NCI-H2196 (cell line): ENCODE results near the gene B3GNT5.

Experiments
- DNase-seq: peaks from one replicate; lab custom pipeline; 2025; ENCODE audit not compliant: unreplicated experiment; lab: John Stamatoyannopoulos, UW

Gene B3GNT5

DNA sequence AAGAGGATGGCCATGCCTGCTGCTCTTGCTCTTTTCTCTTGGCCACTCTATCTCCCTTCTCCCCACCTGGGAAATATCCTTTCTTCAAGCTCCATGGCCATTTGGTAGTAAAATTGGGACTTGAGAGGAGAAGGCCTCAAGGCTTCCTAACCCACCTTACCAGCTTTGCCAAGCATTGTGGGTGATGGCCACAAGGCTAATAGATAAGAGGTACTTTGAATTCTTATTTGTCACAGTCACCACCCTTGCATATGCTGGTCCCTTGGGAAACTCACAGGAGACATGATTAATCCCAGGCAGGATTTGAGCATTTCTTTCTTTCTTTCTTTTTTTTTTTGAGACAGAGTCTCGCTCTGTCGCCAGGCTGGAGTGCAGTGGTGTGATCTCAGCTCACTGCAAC is 37.2 kb downstream of the B3GNT5 start:
- DNase-seq: no peak

GRCh38 chr3:183291497-183292031 is 38.5 kb downstream of the B3GNT5 start:
- DNase-seq: peak; percentile 67

- no peak for DNase-seq
Measured at GRCh38 chr3:183293966-183294365, 40.9 kb downstream of the B3GNT5 start.

DNA sequence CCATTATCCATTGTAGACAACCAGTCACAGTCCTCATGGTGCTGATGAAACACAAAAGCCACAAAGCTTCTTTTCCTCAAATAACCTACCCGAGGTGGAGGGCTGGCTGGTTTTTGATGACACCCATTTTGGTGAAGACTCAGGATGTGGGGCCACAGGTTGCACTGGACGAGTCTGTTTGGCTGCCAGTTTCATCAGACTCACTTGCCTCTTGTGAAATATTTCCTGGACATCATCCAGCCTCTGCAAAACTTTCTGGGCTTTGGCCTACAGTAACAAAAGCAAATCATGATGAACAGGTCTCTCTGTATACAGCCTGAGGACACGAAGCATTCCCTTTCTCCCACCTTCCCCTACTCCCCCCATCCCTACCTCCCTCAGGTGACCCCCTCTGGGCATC is 42.2 kb downstream of the B3GNT5 start:
- DNase-seq: peak; percentile 65

DNA sequence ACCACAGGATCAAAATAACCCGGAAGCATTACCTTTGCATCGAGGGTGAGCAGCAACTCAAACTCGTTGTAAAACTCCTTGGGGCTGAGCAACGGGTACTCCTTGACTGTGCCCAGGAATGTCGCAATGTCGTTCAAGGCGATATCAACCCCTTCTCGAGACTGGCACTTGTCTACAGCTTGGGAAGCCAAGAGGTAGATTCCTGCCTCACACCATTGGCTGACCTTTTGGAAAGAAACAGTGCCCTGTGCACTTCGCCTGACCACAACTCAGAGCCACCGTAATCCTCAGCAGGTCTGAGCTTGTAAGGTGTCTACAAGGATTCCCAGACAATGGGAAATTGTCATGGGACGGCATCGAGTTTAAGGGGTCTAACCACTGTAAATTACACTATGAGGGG is 43.9 kb downstream of the B3GNT5 start:
- DNase-seq: no peak

DNA sequence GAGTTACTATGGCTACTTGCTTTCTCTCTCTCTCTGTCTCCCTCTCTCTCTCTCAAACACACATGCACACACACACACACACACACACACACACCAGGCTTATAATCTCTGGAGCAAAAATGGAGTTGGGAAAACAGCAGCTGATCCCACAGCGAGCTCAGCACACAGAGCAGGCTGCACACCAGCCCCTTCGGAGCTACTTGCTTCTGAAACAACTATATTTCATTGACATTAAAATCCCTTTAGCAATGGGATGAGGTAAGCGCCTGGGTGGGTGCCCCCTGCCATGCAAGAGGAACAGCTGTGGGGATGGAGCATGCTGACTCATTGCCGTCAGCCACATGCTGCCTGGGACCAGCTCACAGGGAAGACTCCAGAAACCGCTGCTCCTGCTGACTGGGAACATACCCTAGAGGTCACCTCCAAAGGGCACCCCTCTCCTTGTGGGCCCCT is 45.7 kb downstream of the B3GNT5 start:
- peak; percentile 37 for DNase-seq

DNA sequence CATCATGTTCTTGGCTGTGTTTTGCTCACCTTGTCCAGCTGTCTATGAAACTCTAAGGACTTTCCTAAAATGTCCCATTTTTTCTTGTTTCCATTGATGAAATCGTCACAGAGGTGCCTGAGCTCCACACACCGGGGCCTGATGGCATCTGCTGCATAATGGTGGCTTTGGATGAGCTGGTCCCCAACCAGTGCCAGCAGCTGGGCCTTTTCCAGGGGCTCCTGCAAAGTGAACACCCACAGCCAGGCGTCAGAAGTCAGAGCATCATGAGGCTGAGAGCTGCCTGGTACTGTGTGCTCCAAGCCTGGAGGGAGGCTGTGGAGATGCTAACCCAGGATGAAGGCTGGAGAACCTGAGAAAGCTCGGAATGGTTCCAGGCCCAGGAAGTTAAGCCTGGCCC is 46.9 kb downstream of the B3GNT5 start:
- no peak for DNase-seq

- DNase-seq: no peak
Measured at GRCh38 chr3:183300996-183301562, 48.0 kb downstream of the B3GNT5 start.

DNA sequence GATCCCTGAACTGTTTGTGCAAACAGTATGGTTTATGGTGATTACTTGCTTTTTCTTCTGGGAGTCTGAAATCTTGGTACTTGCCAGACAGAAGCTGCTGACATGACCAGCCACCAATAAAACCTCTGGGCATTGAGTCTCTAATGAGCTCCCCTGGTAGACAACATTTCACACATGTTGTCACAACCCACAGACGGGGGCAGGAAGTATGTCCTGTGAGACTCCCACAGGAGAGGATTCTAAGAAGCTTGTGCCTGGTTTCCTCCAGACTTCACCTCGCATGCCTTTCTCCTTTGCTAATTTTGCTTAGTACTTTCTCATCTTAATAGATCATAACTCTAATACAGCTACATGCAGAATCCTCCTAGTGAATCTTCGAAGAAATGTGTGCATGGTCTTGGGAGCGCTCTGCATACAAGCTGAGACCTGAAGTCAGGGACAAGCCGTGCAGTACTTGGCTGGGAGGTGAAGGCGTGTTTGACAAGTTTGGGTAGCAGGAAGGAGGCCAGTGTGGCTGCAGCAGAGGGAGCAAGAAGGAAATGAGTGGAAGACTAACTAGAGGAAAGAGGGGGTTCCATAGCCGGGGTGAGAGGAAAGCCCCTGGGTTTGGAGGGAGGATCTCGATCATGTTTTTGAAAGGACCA is 49.0 kb downstream of the B3GNT5 start:
- DNase-seq: no peak

DNA sequence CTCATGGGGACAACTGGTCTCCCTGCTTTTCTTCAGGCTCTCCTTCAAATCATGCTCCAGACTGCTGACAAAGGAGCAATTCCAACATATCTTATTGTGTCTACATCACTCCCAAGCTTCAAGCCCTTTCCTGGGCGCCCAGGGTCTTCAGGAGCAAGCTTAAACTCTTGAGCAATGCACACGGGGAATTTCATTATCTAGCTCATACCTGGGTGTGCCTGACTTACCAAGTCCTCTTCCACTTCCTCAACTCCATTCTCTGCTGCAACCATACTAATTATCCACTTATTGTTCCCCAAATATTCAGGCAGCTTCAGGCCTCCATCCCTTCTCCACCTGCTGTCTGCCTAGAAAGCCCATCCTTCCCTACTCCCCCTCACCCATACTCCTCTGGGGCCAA is 50.6 kb downstream of the B3GNT5 start:
- DNase-seq: no peak

DNA sequence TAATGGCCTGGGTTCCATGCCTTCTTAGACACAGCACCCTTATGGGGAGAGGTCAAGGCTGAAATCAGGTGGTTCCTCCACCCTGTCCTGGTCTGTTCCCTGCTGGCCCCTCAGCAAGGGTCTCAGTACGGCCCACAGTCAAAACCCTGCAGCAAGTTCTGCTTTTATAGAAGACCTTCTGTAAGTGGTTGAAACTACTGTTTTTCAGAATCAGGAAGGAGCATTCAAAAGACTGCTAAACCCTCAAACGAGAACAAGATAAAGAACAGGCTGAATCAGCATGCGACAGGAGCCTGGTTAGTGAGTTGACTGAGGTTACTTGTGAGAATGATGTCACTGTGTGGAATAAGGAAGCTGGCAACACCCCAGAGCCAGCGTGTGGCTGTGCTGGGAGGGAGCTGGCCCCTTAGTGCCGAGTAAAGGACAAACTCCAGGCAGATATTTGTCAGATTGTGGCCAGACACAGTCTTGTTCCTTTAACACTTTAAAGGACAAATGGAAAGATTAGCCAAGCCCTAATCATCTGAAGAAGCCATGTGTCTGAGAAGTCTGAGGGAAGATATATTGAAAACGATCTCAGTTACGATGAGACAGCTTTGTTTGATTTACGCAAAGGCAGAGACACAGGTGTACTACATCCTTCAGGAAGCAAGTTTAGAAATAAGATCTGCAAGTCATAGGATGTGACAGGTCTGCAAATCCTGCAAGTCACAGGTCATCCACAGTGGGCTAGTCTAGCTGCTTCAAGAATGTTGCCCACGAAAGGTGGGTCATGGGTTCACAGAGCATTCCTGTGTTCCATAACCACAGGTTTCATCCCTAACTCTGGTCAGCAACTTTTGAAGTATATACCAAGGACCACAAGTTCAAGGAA is 54.0 kb downstream of the B3GNT5 start:
- DNase-seq: peak; percentile 91

- no peak for DNase-seq
Measured at GRCh38 chr3:183307749-183308148, 54.7 kb downstream of the B3GNT5 start.

- no peak for DNase-seq
Measured at GRCh38 chr3:183308751-183309150, 55.7 kb downstream of the B3GNT5 start.

GRCh38 chr3:183309276-183309675 is 56.2 kb downstream of the B3GNT5 start:
- no peak for DNase-seq

DNA sequence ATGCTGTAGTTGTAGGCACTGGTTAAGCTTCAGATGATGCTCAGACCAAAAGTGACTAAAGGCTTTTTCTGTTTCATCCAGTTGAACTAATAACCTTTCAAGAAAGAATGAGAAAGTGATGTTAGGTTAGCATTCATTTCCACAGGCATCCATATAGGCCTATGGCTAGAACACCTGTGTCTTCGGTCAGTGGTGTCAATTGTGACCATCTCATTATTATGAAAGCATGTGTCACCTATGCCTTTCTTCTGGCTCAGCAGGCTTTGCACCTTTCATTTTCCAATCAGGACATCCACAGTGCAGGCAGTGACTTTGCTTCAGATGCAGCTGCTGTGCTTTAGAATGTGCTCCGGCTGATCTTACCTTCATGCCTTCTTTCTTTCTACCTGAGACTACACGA is 57.9 kb downstream of the B3GNT5 start:
- no peak for DNase-seq

DNA sequence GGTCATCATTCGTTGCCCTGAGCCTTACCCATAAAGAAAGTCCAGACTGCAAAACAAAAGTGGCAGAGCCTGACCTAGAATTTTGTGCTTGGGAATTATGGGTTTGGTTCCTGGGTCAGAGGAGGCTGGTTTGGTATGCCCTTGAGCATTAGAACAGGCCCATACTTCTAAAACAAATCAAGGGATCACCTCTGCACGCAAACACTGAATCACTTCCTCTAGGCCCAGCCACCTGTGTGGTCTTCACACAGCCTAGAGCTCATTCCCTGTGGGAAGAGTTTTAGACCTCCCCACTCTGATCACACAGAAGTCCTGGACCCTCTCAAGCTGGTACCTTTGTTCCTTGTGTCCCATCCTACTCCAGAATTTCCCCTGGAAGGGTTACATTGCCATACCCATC is 59.4 kb downstream of the B3GNT5 start:
- no peak for DNase-seq

- DNase-seq: no peak
Measured at GRCh38 chr3:183313351-183313750, 60.3 kb downstream of the B3GNT5 start.

DNA sequence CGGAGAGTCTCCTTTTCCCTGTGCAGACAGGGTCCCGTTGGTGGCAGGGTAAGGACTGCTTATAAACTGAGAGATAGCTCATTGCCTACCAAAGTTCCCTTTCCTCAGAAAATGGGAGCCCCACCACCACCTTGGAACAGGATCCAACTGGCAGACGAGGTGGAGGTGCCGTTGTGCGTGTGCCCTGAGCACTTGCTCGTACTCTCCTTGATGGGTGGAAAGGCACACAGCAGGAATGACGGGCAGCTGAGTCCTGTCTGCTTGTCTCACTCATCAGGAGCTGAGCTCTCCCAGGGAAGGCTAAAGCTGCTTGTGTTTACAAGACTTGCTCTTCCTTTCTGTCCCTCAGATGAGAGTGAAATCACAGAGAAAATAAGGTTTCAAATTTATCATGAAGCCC is 60.7 kb downstream of the B3GNT5 start:
- no peak for DNase-seq

DNA sequence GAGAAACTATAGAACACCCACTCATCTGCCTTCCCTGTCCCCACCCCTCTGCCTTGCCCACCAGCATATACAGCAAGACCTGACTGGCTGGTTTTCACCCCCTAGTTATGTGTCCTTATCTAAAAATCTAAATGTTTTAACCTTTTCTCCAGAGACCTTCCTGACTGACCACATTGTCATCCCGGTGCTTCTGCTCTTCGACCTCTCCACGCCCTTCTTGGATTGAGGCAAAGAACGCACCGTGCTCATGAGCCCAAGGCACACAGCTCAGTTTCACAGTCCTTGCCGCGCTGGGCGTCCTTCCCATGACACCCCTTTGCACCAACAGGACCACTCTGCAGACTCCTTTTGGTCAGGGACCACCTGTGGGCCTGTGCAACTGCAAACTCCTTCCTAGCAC is 62.7 kb downstream of the B3GNT5 start:
- DNase-seq: no peak

GRCh38 chr3:183317271-183317670 is 64.2 kb downstream of the B3GNT5 start:
- DNase-seq: no peak

DNA sequence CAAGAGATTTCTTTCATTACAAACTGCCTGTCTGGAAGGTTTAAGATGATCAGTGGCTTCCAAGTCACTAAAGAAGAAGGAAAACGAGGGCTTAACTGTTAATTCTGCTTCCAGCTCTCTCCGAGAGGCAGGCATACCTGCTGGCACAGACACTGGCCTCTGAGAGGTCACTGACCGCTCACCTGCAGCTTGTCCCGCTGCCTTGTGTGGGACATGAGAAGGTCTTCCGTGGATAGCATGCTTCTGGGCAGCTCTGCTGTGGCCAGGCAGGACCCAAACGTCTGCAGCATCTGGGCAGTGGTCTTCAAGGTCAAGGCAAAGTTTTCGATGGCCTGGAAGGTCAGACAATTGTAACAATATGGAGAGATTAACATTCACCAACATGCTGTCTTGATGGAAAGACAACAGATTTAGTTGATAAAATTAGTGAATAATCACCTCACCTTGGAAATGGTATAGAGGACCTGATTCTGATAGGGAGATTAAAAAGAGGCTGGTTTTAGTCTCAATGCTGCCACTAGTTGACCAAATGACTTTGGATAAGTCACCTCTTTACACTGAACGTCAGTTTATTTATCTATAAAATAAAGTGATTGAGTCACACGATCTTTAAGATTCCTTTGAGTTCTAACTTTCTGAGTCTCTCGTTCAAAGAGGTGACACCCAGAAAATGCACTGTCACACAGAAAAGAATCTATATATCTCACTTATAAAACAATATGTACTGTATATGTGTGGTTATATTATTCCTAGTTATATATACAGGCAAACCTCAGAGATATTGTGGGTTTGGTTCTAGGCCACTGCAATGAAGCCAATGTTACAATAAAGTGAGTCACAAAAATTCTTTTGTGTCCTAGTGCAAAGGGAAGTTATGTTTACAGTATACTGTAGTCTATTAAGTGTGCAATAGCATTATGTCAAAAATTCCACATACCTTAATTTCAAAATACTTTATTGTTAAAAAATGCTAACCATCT is 65.1 kb downstream of the B3GNT5 start:
- DNase-seq: no peak
